ENCODE data around the gene OR6C75.

OR6C75 gene

GRCh38 chr12:55365086-55365485, 2.3 kb downstream of the OR6C75 start:
- Histone ChIP-seq H3K36me3 (no peaks in the 10 kb centered on the region), H3K4me3 (ENCODE audit: low read depth in 1 of 2, low read length in 1 of 2) (no peak overlapping the region), H3K9me3 (no peaks in the 10 kb centered on the region), H3K27ac (no peak overlapping the region), H3K27me3 (peaks cover 6% of the 10 kb centered on the region), H3K4me1 (ENCODE audit: control insufficient read depth in 1 of 2, insufficient read depth in 1 of 2, low read depth in 1 of 2, low read length in 1 of 2) (no peaks in the 10 kb centered on the region)
- no peak for TF ChIP-seq CTCF (IDR thresholded peaks at IDR 0.05)

- TF ChIP-seq CTCF (IDR thresholded peaks at IDR 0.05): no peak
Observed at GRCh38 chr12:55372521-55372920, 9.7 kb downstream of the OR6C75 start.

GRCh38 chr12:55385891-55386290, 23.1 kb downstream of the OR6C75 start:
- H3K4me3 ChIP-seq (ENCODE audit: low read depth in 1 of 2, low read length in 1 of 2): no peak overlapping the region
- no peaks in the 10 kb centered on the region for H3K27me3 ChIP-seq
- H3K4me1 ChIP-seq (ENCODE audit: control insufficient read depth in 1 of 2, insufficient read depth in 1 of 2, low read depth in 1 of 2, low read length in 1 of 2): no peaks in the 10 kb centered on the region
- no peaks in the 10 kb centered on the region for H3K36me3 ChIP-seq
- no peaks in the 10 kb centered on the region for H3K9me3 ChIP-seq
- no peak overlapping the region for H3K27ac ChIP-seq
- no peak for TF ChIP-seq CTCF (IDR thresholded peaks at IDR 0.05)

More at GRCh38 chr12:55372521-55372920, 9.7 kb downstream of the OR6C75 start:
- peaks cover 2% of the 10 kb centered on the region for H3K27me3 ChIP-seq
- H3K4me3 ChIP-seq (ENCODE audit: low read depth in 1 of 2, low read length in 1 of 2): no peak overlapping the region
- H3K9me3 ChIP-seq: no peaks in the 10 kb centered on the region
- H3K36me3 ChIP-seq: no peaks in the 10 kb centered on the region
- no peaks in the 10 kb centered on the region for H3K4me1 ChIP-seq (ENCODE audit: control insufficient read depth in 1 of 2, insufficient read depth in 1 of 2, low read depth in 1 of 2, low read length in 1 of 2)
- H3K27ac ChIP-seq: no peak overlapping the region

- H3K36me3 ChIP-seq: no peaks in the 10 kb centered on the region
- peaks cover 4% of the 10 kb centered on the region for H3K27me3 ChIP-seq
- no peak overlapping the region for H3K4me3 ChIP-seq (ENCODE audit: low read depth in 1 of 2, low read length in 1 of 2)
- H3K27ac ChIP-seq: no peak overlapping the region
- TF ChIP-seq CTCF (IDR thresholded peaks at IDR 0.05): no peak
- no peaks in the 10 kb centered on the region for H3K9me3 ChIP-seq
- H3K4me1 ChIP-seq (ENCODE audit: control insufficient read depth in 1 of 2, insufficient read depth in 1 of 2, low read depth in 1 of 2, low read length in 1 of 2): no peaks in the 10 kb centered on the region
Observed at GRCh38 chr12:55392032-55392795, 29.4 kb downstream of the OR6C75 start.

GRCh38 chr12:55396326-55396725, 33.6 kb downstream of the OR6C75 start:
- H3K4me1 ChIP-seq (ENCODE audit: control insufficient read depth in 1 of 2, insufficient read depth in 1 of 2, low read depth in 1 of 2, low read length in 1 of 2): no peaks in the 10 kb centered on the region
- H3K27me3 ChIP-seq: peaks cover 4% of the 10 kb centered on the region
- no peaks in the 10 kb centered on the region for H3K36me3 ChIP-seq
- TF ChIP-seq CTCF (IDR thresholded peaks at IDR 0.05): no peak
- no peak overlapping the region for H3K27ac ChIP-seq
- no peak overlapping the region for H3K4me3 ChIP-seq (ENCODE audit: low read depth in 1 of 2, low read length in 1 of 2)
- H3K9me3 ChIP-seq: no peaks in the 10 kb centered on the region
